A549 (cell line): ENCODE data around the gene GALNTL6. TPM values are rescaled to one million over a fixed set of nuclear protein-coding genes. Genes with fewer than 3 reads are reported as not detected.

Experiments
- ATAC-seq, 2 experiments: fragments of 200-7000 bp in 1 of 2; fragments of >200 bp in 1 of 2; cut with Nextera tagmentation in 1 of 2; cut with Tn5 transposase in 1 of 2; 3 replicates each; pipeline versions ENCODE4 v1.8.0 to v1.9.1; 2018 to 2020; ENCODE audit warnings: mild to moderate bottlenecking in 1 of 2, moderate library complexity in 1 of 2
- CTCF ChIA-PET: fragments of 300-600 bp; sonication (Branson Sonifier 250); formaldehyde crosslinking; extraction: SDS; loops from one replicate; lab custom pipeline; 2021; ENCODE audit warnings: antibody characterized with exemption, inconsistent platforms; lab: Yijun Ruan, JAX
- POLR2A ChIA-PET: fragments of 350-600 bp; formaldehyde crosslinking; extraction: SDS; loops from one replicate; lab custom pipeline; 2021; ENCODE audit warnings: antibody characterized with exemption, inconsistent platforms; lab: Yijun Ruan, JAX
- DNase-seq, 2 experiments: peaks; one replicate each; pipeline versions ENCODE4 v3.0.0 to v3.0.0-alpha.2; 2011 to 2016; ENCODE audit warnings: low read depth in 1 of 2, low spot score in 1 of 2
- FAIRE-seq: peaks from 2 replicates; lab custom pipeline; 2011; peaks lifted over from hg19 to GRCh38; lab: Jason Lieb, UNC
- H3K27ac ChIP-seq, 2 experiments: fragments of >200 bp; sonication (Bioruptor Twin); formaldehyde crosslinking; 3 replicates each; pipeline ENCODE4 v1.5.1; 2016 to 2017
- H3K4me1 ChIP-seq: fragments of >200 bp; sonication (Bioruptor Twin); formaldehyde crosslinking; 3 replicates; pipeline ENCODE4 v1.6.1; 2016
- H3K4me2 ChIP-seq: fragments of >200 bp; sonication (Bioruptor Twin); formaldehyde crosslinking; 3 replicates; pipeline ENCODE4 v1.6.1; 2016
- H3K4me3 ChIP-seq: fragments of >200 bp; sonication (Bioruptor Twin); formaldehyde crosslinking; 3 replicates; pipeline ENCODE4 v1.5.1; 2016
- H3K9me3 ChIP-seq: fragments of >200 bp; sonication (Bioruptor Twin); formaldehyde crosslinking; 3 replicates; pipeline ENCODE4 v1.6.1; 2016
- BCL3 ChIP-seq: fragments of >200 bp; sonication (Bioruptor Twin); formaldehyde crosslinking; IDR thresholded peaks from 3 replicates; pipeline ENCODE4 v1.6.1; 2016
- CBX2 ChIP-seq: fragments of 200-600 bp; sonication (generic); IDR thresholded peaks from 2 replicates; pipeline ENCODE4 v1.6.1; 2016; ENCODE audit warnings: low read depth, mild to moderate bottlenecking, borderline replicate concordance
- EHF ChIP-seq: fragments of 250-450 bp; sonication (Bioruptor Pico); IDR thresholded peaks from 2 replicates; pipeline ENCODE4 v1.5.0; 2020; ENCODE audit warnings: mild to moderate bottlenecking
- ELK1 ChIP-seq: fragments of 150-350 bp; IDR thresholded peaks from 2 replicates; pipeline ENCODE4 v1.6.1; 2014; ENCODE audit warnings: low read depth, mild to moderate bottlenecking, low read length
- ESRRA ChIP-seq: fragments of 150-350 bp; IDR thresholded peaks from 2 replicates; pipeline ENCODE4 v1.6.1; 2014; ENCODE audit warnings: mild to moderate bottlenecking, low read length, borderline replicate concordance
- FOSL2 ChIP-seq, 2 experiments: fragments of 450-650 bp in 1 of 2; fragments of >200 bp in 1 of 2; sonication (Bioruptor Twin) in 1 of 2; formaldehyde crosslinking; IDR thresholded peaks; 2 replicates each; pipeline versions ENCODE4 v1.5.0 to v1.6.1; 2016 to 2020; ENCODE audit warnings: mild to moderate bottlenecking in 1 of 2, moderate library complexity in 1 of 2
- FOXS1 ChIP-seq: fragments of 250-450 bp; sonication (Bioruptor Pico); IDR thresholded peaks from 2 replicates; pipeline ENCODE4 v1.5.0; 2020; ENCODE audit warnings: mild to moderate bottlenecking, moderate library complexity
- HDAC2 ChIP-seq: fragments of 200-600 bp; sonication (generic); IDR thresholded peaks from 2 replicates; pipeline ENCODE4 v1.6.1; 2016
- HES2 ChIP-seq: fragments of >200 bp; sonication (Bioruptor Twin); formaldehyde crosslinking; IDR thresholded peaks from 2 replicates; pipeline ENCODE4 v1.6.1; 2016
- HMGXB4 ChIP-seq: fragments of 250-450 bp; sonication (Bioruptor Pico); IDR thresholded peaks from 2 replicates; pipeline ENCODE4 v1.5.0; 2021; ENCODE audit warnings: mild to moderate bottlenecking, moderate library complexity, borderline replicate concordance
- HOXB13 ChIP-seq: fragments of 250-450 bp; sonication (Bioruptor Pico); IDR thresholded peaks from 2 replicates; pipeline ENCODE4 v1.5.0; 2020; ENCODE audit warnings: low read depth, mild to moderate bottlenecking, moderate library complexity
- HOXB5 ChIP-seq: fragments of 250-450 bp; sonication (Bioruptor Pico); IDR thresholded peaks from 2 replicates; pipeline ENCODE4 v1.5.0; 2020; ENCODE audit warnings: mild to moderate bottlenecking, moderate library complexity
- KDM1A ChIP-seq: fragments of 200-600 bp; sonication (generic); IDR thresholded peaks from 2 replicates; pipeline ENCODE4 v1.6.1; 2016; ENCODE audit warnings: low read depth, mild to moderate bottlenecking
- MAFK ChIP-seq: fragments of 450-650 bp; IDR thresholded peaks from 2 replicates; pipeline ENCODE4 v1.6.1; 2014; ENCODE audit not compliant: partially characterized antibody
- MYC ChIP-seq: IDR thresholded peaks from 2 replicates; pipeline ENCODE4 v1.6.1; 2012; ENCODE audit warnings: mild to moderate bottlenecking, inconsistent platforms, low read length, improper control_type of control experiment, borderline replicate concordance
- NFE2L2 ChIP-seq: fragments of 150-350 bp; conservative IDR thresholded peaks from 2 replicates; pipeline ENCODE4 v1.6.1; 2014; ENCODE audit warnings: low read length
- NR3C1 ChIP-seq: fragments of >200 bp; sonication (Bioruptor Twin); formaldehyde crosslinking; IDR thresholded peaks from 3 replicates; pipeline ENCODE4 v1.6.1; 2017
- POLR2A ChIP-seq: IDR thresholded peaks from 2 replicates; pipeline ENCODE4 v1.6.1; 2012; ENCODE audit warnings: mild to moderate bottlenecking, low read length
- RAD21 ChIP-seq, 2 experiments: fragments of >200 bp in 1 of 2; sonication (Bioruptor Twin) in 1 of 2; formaldehyde crosslinking in 1 of 2; IDR thresholded peaks in 1 of 2; conservative IDR thresholded peaks in 1 of 2; 2 replicates in 1 of 2; 3 replicates in 1 of 2; pipeline ENCODE4 v1.6.1; 2012 to 2018; ENCODE audit warnings: inconsistent platforms in 1 of 2
- RARB ChIP-seq: fragments of 250-450 bp; sonication (Bioruptor Pico); IDR thresholded peaks from 2 replicates; pipeline ENCODE4 v1.8.0; 2021; ENCODE audit warnings: mild to moderate bottlenecking, moderate library complexity
- RNF2 ChIP-seq: fragments of 200-600 bp; sonication (generic); IDR thresholded peaks from 2 replicates; pipeline ENCODE4 v1.6.1; 2016; ENCODE audit warnings: low read depth, mild to moderate bottlenecking, antibody characterized with exemption, moderate library complexity, borderline replicate concordance
- SREBF2 ChIP-seq: fragments of 450-650 bp; IDR thresholded peaks from 2 replicates; pipeline ENCODE4 v1.6.1; 2014; ENCODE audit warnings: mild to moderate bottlenecking, moderate library complexity
- TFCP2L1 ChIP-seq: fragments of 250-450 bp; sonication (Bioruptor Pico); IDR thresholded peaks from 2 replicates; pipeline ENCODE4 v1.5.0; 2021; ENCODE audit warnings: mild to moderate bottlenecking
- USF2 ChIP-seq: fragments of 450-650 bp; IDR thresholded peaks from 2 replicates; pipeline ENCODE4 v1.6.1; 2014; ENCODE audit warnings: antibody characterized with exemption
- ZFP36 ChIP-seq: fragments of 450-650 bp; IDR thresholded peaks from 2 replicates; pipeline ENCODE4 v1.6.1; 2014; ENCODE audit warnings: borderline replicate concordance; ENCODE audit not compliant: partially characterized antibody
- ZSCAN20 ChIP-seq: fragments of 250-450 bp; sonication (Bioruptor Pico); IDR thresholded peaks from 2 replicates; pipeline ENCODE4 v1.8.0; 2022; ENCODE audit warnings: mild to moderate bottlenecking, moderate library complexity
- WGBS: methylation state at CpG from one replicate; pipeline ENCODE4 v1.1.6; 2017; ENCODE audit errors: missing lambda C conversion rate; 5-methylcytosine and 5-hydroxymethylcytosine counted together
- polyA plus RNA-seq, 4 experiments: library from polyadenylated mRNA; depleted of rRNA in 3 of 4; stranded (reverse); fragments of >200 nt; fragmentation: RNase III in 1 of 4; extraction: RNeasy Plus Mini Kit Qiagen cat#74134 plus additional on column Dnase treatment in 1 of 4; gene quantifications; 2 replicates in 3 of 4; 3 replicates in 1 of 4; pipeline ENCODE4 v1.2.3, GENCODE V29; 2011 to 2017

GALNTL6 gene
- polyA plus RNA-seq, 2 of the 4 experiments (the other 2 are of a cell fraction), result 0.06 to 0.49 TPM

GRCh38 chr4:172734555-172734954 lies 921.4 kb downstream of the GALNTL6 start:
- no peak overlapping the region for H3K4me2 ChIP-seq
- H3K9me3 ChIP-seq, result peaks cover 30% of the 10 kb centered on the region
- TF ChIP-seq ESRRA (no peak), ZFP36 (peak; percentile 73), MYC (no peak)
- WGBS, result 80% methylated on average over 2 of the region's 4 CpGs
- ChIA-PET CTCF (no interaction called here), POLR2A (no interaction called here)
- H3K27ac ChIP-seq, result no peak overlapping the region
- no peak for FAIRE-seq
- no peak for DNase-seq
- H3K4me1 ChIP-seq, result no peaks in the 10 kb centered on the region
- ATAC-seq, result no peak
- no peak overlapping the region for H3K4me3 ChIP-seq

- Histone ChIP-seq H3K27ac (no peak overlapping the region), H3K4me3 (no peak overlapping the region), H3K9me3 (peaks cover 28% of the 10 kb centered on the region), H3K4me1 (no peaks in the 10 kb centered on the region), H3K4me2 (no peak overlapping the region)
- 75% methylated on average over 5 of the region's 5 CpGs for WGBS
- no peak for DNase-seq
- TF ChIP-seq HOXB13 (no peak), TFCP2L1 (CRISPR knock-in tag) (no peak), SREBF2 (no peak)
- CTCF ChIA-PET, result no interaction called here
- POLR2A ChIA-PET, result no interaction called here
- no peak for FAIRE-seq
- ATAC-seq, result no peak
These were observed 922.8 kb downstream of the GALNTL6 start for GRCh38 chr4:172736046-172736445.

GRCh38 chr4:172740434-172740833 lies 927.2 kb downstream of the GALNTL6 start:
- H3K4me3 ChIP-seq, result no peak overlapping the region
- CTCF ChIA-PET, result interaction anchor here (1.6 kb wide), 1 partner anchor 11 kb away, joined by 4 read pairs; no protein-coding TSS in a partner anchor
- 90% methylated on average over 1 of the region's 1 CpG for WGBS
- H3K27ac ChIP-seq, result no peak overlapping the region
- FAIRE-seq (no peak), DNase-seq (no peak), ATAC-seq (no peak)
- H3K4me2 ChIP-seq, result no peak overlapping the region
- H3K9me3 ChIP-seq, result peaks cover 1% of the 10 kb centered on the region; the same call in 2 of the 3 replicates
- TF ChIP-seq CBX2, result no peak
- no peak for TF ChIP-seq HES2
- no peak for TF ChIP-seq POLR2A
- no peak for TF ChIP-seq HMGXB4
- TF ChIP-seq RARB (CRISPR knock-in tag), result no peak
- POLR2A ChIA-PET, result no interaction called here
- no peaks in the 10 kb centered on the region for H3K4me1 ChIP-seq

GRCh38 chr4:172750910-172751309 lies 937.7 kb downstream of the GALNTL6 start:
- H3K9me3 ChIP-seq, result no peaks in the 10 kb centered on the region
- no peak overlapping the region for H3K27ac ChIP-seq
- POLR2A ChIA-PET, result no interaction called here
- CTCF ChIA-PET, result no interaction called here
- DNase-seq (no peak), FAIRE-seq (no peak), ATAC-seq (no peak)
- H3K4me1 ChIP-seq, result no peaks in the 10 kb centered on the region
- TF ChIP-seq RAD21 (conservative IDR thresholded peaks at IDR 0.05 in 1 of 2, IDR thresholded peaks at IDR 0.05 in 1 of 2), result no peak
- no peak for TF ChIP-seq ZFP36
- no peak for TF ChIP-seq NFE2L2
- no peak for TF ChIP-seq USF2
- no peak for TF ChIP-seq ZSCAN20
- TF ChIP-seq KDM1A, result no peak
- TF ChIP-seq RNF2, result no peak
- no peak for TF ChIP-seq TFCP2L1 (CRISPR knock-in tag)
- no peak for TF ChIP-seq BCL3
- TF ChIP-seq HDAC2, result no peak
- TF ChIP-seq ELK1, result no peak
- TF ChIP-seq FOSL2 (IDR thresholded peaks at IDR 0.05), result no peak
- TF ChIP-seq FOSL2 (CRISPR knock-in tag; IDR thresholded peaks at IDR 0.05), result no peak
- TF ChIP-seq MAFK, result no peak
- no peak for TF ChIP-seq HOXB5
- TF ChIP-seq FOXS1 (CRISPR knock-in tag), result no peak
- no peak for TF ChIP-seq NR3C1
- no peak for TF ChIP-seq EHF
- H3K4me2 ChIP-seq, result no peak overlapping the region
- H3K4me3 ChIP-seq, result no peak overlapping the region
- WGBS, result 88% methylated on average over 1 of the region's 1 CpG
